K562 (cell line): ENCODE results near the gene BCL2A1. TPM values are rescaled to one million over a fixed set of nuclear protein-coding genes. Genes with fewer than 3 reads are reported as not detected.
A peak's percentile ranks its signal among the peaks of the same experiment; 100 is the strongest.

Experiments
- ATAC-seq: fragments of 200-7000 bp; cut with Tn5 transposase; 3 replicates; pipeline ENCODE4 v1.9.1; 2020; ENCODE audit warnings: moderate library complexity
- BruUV-seq: library from RNA; stranded (reverse); fragments of 400-500 nt; replicated peaks from 2 replicates; lab custom pipeline; 2021; lab: Mats Ljungman, UMichigan
- CTCF ChIA-PET: fragments of 300-600 bp; formaldehyde crosslinking; extraction: SDS; loops from one replicate; lab custom pipeline; 2021; ENCODE audit warnings: low intra/inter-chr PET ratio; lab: Yijun Ruan, JAX
- POLR2A ChIA-PET: fragments of 300-600, 350-650 bp; sonication (Branson Sonifier 250); formaldehyde crosslinking; extraction: SDS; loops from one replicate; lab custom pipeline; 2021; ENCODE audit warnings: antibody characterized with exemption, inconsistent platforms; lab: Yijun Ruan, JAX
- DNase-seq, 4 experiments: peaks; one replicate each; pipeline versions ENCODE4 v3.0.0 to v3.0.0-alpha.2; 2011 to 2018; ENCODE audit warnings: low spot score in 3 of 4, mixed read lengths in 3 of 4; ENCODE audit errors: extremely low read depth in 1 of 4
- FAIRE-seq: peaks from 2 replicates; lab custom pipeline; 2011; peaks lifted over from hg19 to GRCh38; lab: Jason Lieb, UNC
- H2AFZ ChIP-seq: 2 replicates; pipeline ENCODE4 v1.6.0; 2011; ENCODE audit warnings: low read depth, low read length, control low read depth, inconsistent platforms
- H3K27ac ChIP-seq: fragments of 200-600 bp; 3 replicates; pipeline ENCODE4 v1.8.0; 2011; ENCODE audit warnings: low read depth, mild to moderate bottlenecking, control low read depth, inconsistent platforms, low read length, moderate library complexity, mixed read lengths; ENCODE audit errors: extremely low read depth
- H3K27me3 ChIP-seq, 2 experiments: fragments of 300-600 bp in 1 of 2; 2 replicates in 1 of 2; 3 replicates in 1 of 2; pipeline versions ENCODE4 v1.6.0 to v1.8.0; 2011; ENCODE audit warnings: inconsistent platforms in 2 of 2, low read length in 2 of 2, mild to moderate bottlenecking in 1 of 2, mixed read lengths in 1 of 2, moderate library complexity in 1 of 2; ENCODE audit not compliant: control insufficient read depth in 2 of 2, insufficient read depth in 2 of 2
- H3K36me3 ChIP-seq: fragments of 300-600 bp; 3 replicates; pipeline ENCODE4 v1.8.0; 2011; ENCODE audit warnings: mild to moderate bottlenecking, low read length, inconsistent platforms; ENCODE audit not compliant: control insufficient read depth, insufficient read depth
- H3K4me1 ChIP-seq, 2 experiments: fragments of 200-600 bp in 1 of 2; replicated peaks in 1 of 2; 2 replicates in 1 of 2; 3 replicates in 1 of 2; pipeline versions ENCODE4 v1.5.1 to v1.8.0; 2011; ENCODE audit warnings: inconsistent platforms in 2 of 2, low read length in 2 of 2, mild to moderate bottlenecking in 1 of 2, mixed read lengths in 1 of 2, moderate library complexity in 1 of 2; ENCODE audit not compliant: control insufficient read depth in 2 of 2, insufficient read depth in 2 of 2
- H3K4me2 ChIP-seq: 2 replicates; pipeline ENCODE4 v1.6.1; 2011; ENCODE audit warnings: low read length, control low read depth, inconsistent platforms, mixed read lengths; ENCODE audit not compliant: insufficient read depth
- H3K4me3 ChIP-seq: fragments of 200-600 bp; sonication (generic), shearing (Covaris generic); 2 replicates; pipeline ENCODE4 v1.5.1; 2016; ENCODE audit warnings: control low read depth, inconsistent platforms
- H3K79me2 ChIP-seq: fragments of 200-600 bp; 3 replicates; pipeline ENCODE4 v1.8.0; 2011; ENCODE audit warnings: low read length, inconsistent platforms; ENCODE audit not compliant: control insufficient read depth, insufficient read depth
- H3K9ac ChIP-seq, 2 experiments: 2 replicates each; pipeline versions ENCODE4 v1.6.0 to v1.6.1; 2011; ENCODE audit warnings: low read depth in 2 of 2, low read length in 2 of 2, control low read depth in 1 of 2, inconsistent platforms in 1 of 2, mild to moderate bottlenecking in 1 of 2, mixed read lengths in 1 of 2; ENCODE audit not compliant: insufficient read depth in 1 of 2
- H3K9me1 ChIP-seq: one replicate; pipeline ENCODE4 v1.6.0; 2011; ENCODE audit warnings: inconsistent platforms, mild to moderate bottlenecking, low read length, moderate library complexity; ENCODE audit not compliant: control insufficient read depth, insufficient read depth
- H3K9me3 ChIP-seq: replicated peaks from 2 replicates; pipeline ENCODE4 v1.5.1; 2011; ENCODE audit warnings: low read depth, low read length, inconsistent platforms; ENCODE audit not compliant: control insufficient read depth, insufficient read depth
- H4K20me1 ChIP-seq: replicated peaks from 2 replicates; pipeline ENCODE4 v1.6.1; 2011; ENCODE audit warnings: low read length, inconsistent platforms, mixed read lengths; ENCODE audit not compliant: control insufficient read depth, insufficient read depth
- ATF1 ChIP-seq, 2 experiments: fragments of 450-650 bp in 1 of 2; IDR thresholded peaks; 2 replicates each; pipeline ENCODE4 v1.6.1; 2016; ENCODE audit warnings: missing compliant biosample characterization in 1 of 2, missing genetic modification characterization in 1 of 2
- CREM ChIP-seq: IDR thresholded peaks from 2 replicates; pipeline ENCODE4 v1.6.1; 2014; ENCODE audit warnings: antibody characterized with exemption, low read depth
- IRF2 ChIP-seq: sonication (generic); formaldehyde crosslinking; IDR thresholded peaks from 2 replicates; pipeline ENCODE4 v1.8.1; 2022; ENCODE audit warnings: mild to moderate bottlenecking, missing genetic modification reagents
- KLF6 ChIP-seq: fragments of 250-450 bp; sonication (Bioruptor Pico); IDR thresholded peaks from 2 replicates; pipeline ENCODE4 v1.4.0; 2020; ENCODE audit warnings: mild to moderate bottlenecking, moderate library complexity, borderline replicate concordance
- RFX5 ChIP-seq: IDR thresholded peaks from 2 replicates; pipeline ENCODE4 v1.6.1; 2011; ENCODE audit warnings: low read depth, mild to moderate bottlenecking, improper control_type of control experiment, low read length
- SIRT6 ChIP-seq: IDR thresholded peaks from one replicate; pipeline ENCODE4 v1.6.1; 2012; ENCODE audit warnings: low read depth, mild to moderate bottlenecking, control low read depth, inconsistent platforms, low read length, moderate library complexity
- WGBS: fragments of 100-300 bp; shearing (Covaris generic); methylation state at CpG from one replicate; pipeline ENCODE4 v1.1.6; 2016; ENCODE audit warnings: low coverage, mixed read lengths; ENCODE audit not compliant: insufficient coverage; ENCODE audit errors: missing lambda C conversion rate; 5-methylcytosine and 5-hydroxymethylcytosine counted together
- in situ Hi-C: fragments of 300-500 bp; cut with MboI; formaldehyde crosslinking; loops from 4 replicates; pipeline ENCODE4 v1.15.0; 2018; ENCODE audit warnings: inconsistent platforms, mixed read lengths
- intact Hi-C: fragments of 100-400 bp; cut with micrococcal nuclease; formaldehyde crosslinking; loops from 2 replicates; pipeline ENCODE4 v1.14.2; 2022
- polyA plus RNA-seq, 8 experiments: library from polyadenylated mRNA; depleted of rRNA in 4 of 8; stranded (reverse) in 5 of 8; unstranded in 3 of 8; fragments of >200 nt; fragmentation: Nextera tagmentation in 2 of 8; fragmentation: Illumina TruSeq in 1 of 8; extraction: Ambion mirVana in 2 of 8; extraction: Trizol in 1 of 8; gene quantifications; 2 replicates each; pipeline versions ENCODE4 v1.2.1 to v1.2.3, GENCODE V29; 2011 to 2014; ENCODE audit warnings: inconsistent platforms in 1 of 8, missing spikeins in 1 of 8
- total RNA-seq, 7 experiments: library from RNA; depleted of rRNA in 6 of 7; stranded (reverse); fragments of >200 nt in 6 of 7; fragmentation: Illumina TruSeq in 2 of 7; extraction: Trizol in 2 of 7; gene quantifications; 2 replicates each; pipeline versions ENCODE4 v1.2.1 to v1.2.3, GENCODE V29; 2011 to 2021; ENCODE audit warnings: low replicate concordance in 1 of 7
- TF ChIP-seq, protein P1 (sequence below): sonication (generic); formaldehyde crosslinking; IDR thresholded peaks from 2 replicates; pipeline ENCODE4 v1.8.0; 2023; ENCODE audit warnings: missing genetic modification reagents, mild to moderate bottlenecking, borderline replicate concordance
- TF ChIP-seq, protein P2 (sequence below): fragments of 250-450 bp; sonication (Bioruptor Pico); IDR thresholded peaks from 2 replicates; pipeline ENCODE4 v1.9.0; 2021; ENCODE audit warnings: mild to moderate bottlenecking
- TF ChIP-seq, protein P3 (sequence below), 2 experiments: IDR thresholded peaks in 1 of 2; conservative IDR thresholded peaks in 1 of 2; 2 replicates each; pipeline ENCODE4 v1.6.1; 2016; ENCODE audit warnings: low read depth in 2 of 2, mild to moderate bottlenecking in 1 of 2, missing compliant biosample characterization in 1 of 2, missing genetic modification characterization in 1 of 2, moderate library complexity in 1 of 2

The BCL2A1 gene
- total and polyA plus RNA-seq, 9 of the 15 experiments (the other 6 are each of a cell fraction or from before 2014, with no cell fraction given), result 0.11 to 1.2 (median 0.25) TPM; not detected in 4

- TF ChIP-seq, protein P1, sequence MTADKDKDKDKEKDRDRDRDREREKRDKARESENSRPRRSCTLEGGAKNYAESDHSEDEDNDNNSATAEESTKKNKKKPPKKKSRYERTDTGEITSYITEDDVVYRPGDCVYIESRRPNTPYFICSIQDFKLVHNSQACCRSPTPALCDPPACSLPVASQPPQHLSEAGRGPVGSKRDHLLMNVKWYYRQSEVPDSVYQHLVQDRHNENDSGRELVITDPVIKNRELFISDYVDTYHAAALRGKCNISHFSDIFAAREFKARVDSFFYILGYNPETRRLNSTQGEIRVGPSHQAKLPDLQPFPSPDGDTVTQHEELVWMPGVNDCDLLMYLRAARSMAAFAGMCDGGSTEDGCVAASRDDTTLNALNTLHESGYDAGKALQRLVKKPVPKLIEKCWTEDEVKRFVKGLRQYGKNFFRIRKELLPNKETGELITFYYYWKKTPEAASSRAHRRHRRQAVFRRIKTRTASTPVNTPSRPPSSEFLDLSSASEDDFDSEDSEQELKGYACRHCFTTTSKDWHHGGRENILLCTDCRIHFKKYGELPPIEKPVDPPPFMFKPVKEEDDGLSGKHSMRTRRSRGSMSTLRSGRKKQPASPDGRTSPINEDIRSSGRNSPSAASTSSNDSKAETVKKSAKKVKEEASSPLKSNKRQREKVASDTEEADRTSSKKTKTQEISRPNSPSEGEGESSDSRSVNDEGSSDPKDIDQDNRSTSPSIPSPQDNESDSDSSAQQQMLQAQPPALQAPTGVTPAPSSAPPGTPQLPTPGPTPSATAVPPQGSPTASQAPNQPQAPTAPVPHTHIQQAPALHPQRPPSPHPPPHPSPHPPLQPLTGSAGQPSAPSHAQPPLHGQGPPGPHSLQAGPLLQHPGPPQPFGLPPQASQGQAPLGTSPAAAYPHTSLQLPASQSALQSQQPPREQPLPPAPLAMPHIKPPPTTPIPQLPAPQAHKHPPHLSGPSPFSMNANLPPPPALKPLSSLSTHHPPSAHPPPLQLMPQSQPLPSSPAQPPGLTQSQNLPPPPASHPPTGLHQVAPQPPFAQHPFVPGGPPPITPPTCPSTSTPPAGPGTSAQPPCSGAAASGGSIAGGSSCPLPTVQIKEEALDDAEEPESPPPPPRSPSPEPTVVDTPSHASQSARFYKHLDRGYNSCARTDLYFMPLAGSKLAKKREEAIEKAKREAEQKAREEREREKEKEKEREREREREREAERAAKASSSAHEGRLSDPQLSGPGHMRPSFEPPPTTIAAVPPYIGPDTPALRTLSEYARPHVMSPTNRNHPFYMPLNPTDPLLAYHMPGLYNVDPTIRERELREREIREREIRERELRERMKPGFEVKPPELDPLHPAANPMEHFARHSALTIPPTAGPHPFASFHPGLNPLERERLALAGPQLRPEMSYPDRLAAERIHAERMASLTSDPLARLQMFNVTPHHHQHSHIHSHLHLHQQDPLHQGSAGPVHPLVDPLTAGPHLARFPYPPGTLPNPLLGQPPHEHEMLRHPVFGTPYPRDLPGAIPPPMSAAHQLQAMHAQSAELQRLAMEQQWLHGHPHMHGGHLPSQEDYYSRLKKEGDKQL (CRISPR knock-in tag), result no peak
- TF ChIP-seq SIRT6, result no peak
Observed at GRCh38 chr15:79947009-79947408, 24.0 kb downstream of the BCL2A1 start (continued).

DNA sequence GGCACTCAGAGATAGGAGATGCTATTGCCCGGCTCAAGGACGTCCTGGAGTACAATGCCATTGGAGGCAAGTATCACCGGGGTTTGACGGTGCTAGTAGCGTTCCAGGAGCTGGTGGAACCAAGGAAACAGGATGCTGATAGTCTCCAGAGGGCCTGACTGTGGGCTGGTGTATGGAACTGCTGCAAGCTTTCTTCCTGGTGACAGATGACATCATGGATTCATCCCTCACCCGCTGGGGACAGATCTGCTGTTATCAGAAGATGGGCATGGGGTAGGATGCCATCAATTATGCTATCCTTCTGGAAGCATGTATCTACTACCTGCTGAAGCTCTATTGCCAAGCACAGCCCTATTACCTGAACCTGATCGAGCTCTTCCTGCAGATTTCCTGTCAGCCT lies 26.4 kb downstream of the BCL2A1 start:
- FAIRE-seq, result no peak
- POLR2A ChIA-PET, result no interaction called here
- Histone ChIP-seq H3K4me1 (peaks cover 0 to 14% of the 10 kb centered on the region in 2 experiments; a peak in 3 of 5 replicates), H4K20me1 (no peaks in the 10 kb centered on the region), H3K79me2 (no peaks in the 10 kb centered on the region), H3K27me3 (no peaks in the 10 kb centered on the region; a peak in 1 of 5 replicates), H2AFZ (peak overlapping the region; percentile 53), H3K9me3 (no peaks in the 10 kb centered on the region), H3K4me3 (no peak overlapping the region), H3K4me2 (0 out of 2 replicates have a peak overlapping the region, but pooled peaks have one; percentile 7), H3K9me1 (no peaks in the 10 kb centered on the region), H3K36me3 (no peaks in the 10 kb centered on the region), H3K9ac (no peak overlapping the region), H3K27ac (no peak overlapping the region)
- intact Hi-C loops, result no loop called here
- CTCF ChIA-PET, result no interaction called here
- DNase-seq, result no peak
- 12% methylated on average over 7 of the region's 7 CpGs for WGBS
- in situ Hi-C loops, result no loop called here
- ATAC-seq, result no peak; the same call in 2 of the 3 replicates
- BruUV-seq, result no TSS peak
- no peak for TF ChIP-seq ATF1 (CRISPR knock-in tag; IDR thresholded peaks at IDR 0.05)
- TF ChIP-seq ATF1 (tag; IDR thresholded peaks at IDR 0.05), result peak; percentile 40; the same call in 1 of the 2 replicates
- TF ChIP-seq IRF2 (CRISPR knock-in tag), result no peak
- TF ChIP-seq RFX5, result peak; percentile 93
- TF ChIP-seq, protein P2, sequence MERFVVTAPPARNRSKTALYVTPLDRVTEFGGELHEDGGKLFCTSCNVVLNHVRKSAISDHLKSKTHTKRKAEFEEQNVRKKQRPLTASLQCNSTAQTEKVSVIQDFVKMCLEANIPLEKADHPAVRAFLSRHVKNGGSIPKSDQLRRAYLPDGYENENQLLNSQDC (CRISPR knock-in tag), result no peak
- TF ChIP-seq, protein P3, sequence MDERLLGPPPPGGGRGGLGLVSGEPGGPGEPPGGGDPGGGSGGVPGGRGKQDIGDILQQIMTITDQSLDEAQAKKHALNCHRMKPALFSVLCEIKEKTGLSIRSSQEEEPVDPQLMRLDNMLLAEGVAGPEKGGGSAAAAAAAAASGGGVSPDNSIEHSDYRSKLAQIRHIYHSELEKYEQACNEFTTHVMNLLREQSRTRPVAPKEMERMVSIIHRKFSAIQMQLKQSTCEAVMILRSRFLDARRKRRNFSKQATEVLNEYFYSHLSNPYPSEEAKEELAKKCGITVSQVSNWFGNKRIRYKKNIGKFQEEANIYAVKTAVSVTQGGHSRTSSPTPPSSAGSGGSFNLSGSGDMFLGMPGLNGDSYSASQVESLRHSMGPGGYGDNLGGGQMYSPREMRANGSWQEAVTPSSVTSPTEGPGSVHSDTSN (CRISPR knock-in tag; IDR thresholded peaks at IDR 0.05; ENCODE audit: low read depth), result no peak
- TF ChIP-seq, protein P3 (tag; conservative IDR thresholded peaks at IDR 0.05; ENCODE audit: low read depth), result peak; percentile 20; the same call in 1 of the 2 replicates
- no peak for TF ChIP-seq KLF6 (CRISPR knock-in tag)
- TF ChIP-seq CREM, result peak; percentile 64
